ENCODE measurements around the gene CLK3.

CLK3 gene

GRCh38 chr15:74663303-74664027 is 47.8 kb downstream of the CLK3 start:
- Mint-ChIP-seq H3K27me3 (no peaks in the 10 kb centered on the region), H3K4me3 (no peak overlapping the region), H3K4me1 (ENCODE audit: low read depth) (peaks cover 20% of the 10 kb centered on the region), H3K27ac (no peak overlapping the region), H3K9me3 (ENCODE audit: low read depth) (no peaks in the 10 kb centered on the region), H3K36me3 (peaks cover 2% of the 10 kb centered on the region)

- Mint-ChIP-seq H3K9me3 (ENCODE audit: low read depth) (no peaks in the 10 kb centered on the region), H3K4me1 (ENCODE audit: low read depth) (peaks cover 20% of the 10 kb centered on the region), H3K36me3 (peaks cover 2% of the 10 kb centered on the region), H3K27ac (no peak overlapping the region), H3K27me3 (no peaks in the 10 kb centered on the region), H3K4me3 (no peak overlapping the region)
These were observed 48.5 kb downstream of the CLK3 start for GRCh38 chr15:74664028-74664616.

GRCh38 chr15:74664670-74665069 is 49.0 kb downstream of the CLK3 start:
- Mint-ChIP-seq H3K27me3 (no peaks in the 10 kb centered on the region), H3K4me1 (ENCODE audit: low read depth) (peaks cover 20% of the 10 kb centered on the region), H3K4me3 (no peak overlapping the region), H3K9me3 (ENCODE audit: low read depth) (no peaks in the 10 kb centered on the region), H3K36me3 (peaks cover 2% of the 10 kb centered on the region), H3K27ac (no peak overlapping the region)

- H3K4me1 Mint-ChIP-seq (ENCODE audit: low read depth), result peaks cover 12% of the 10 kb centered on the region
- H3K4me3 Mint-ChIP-seq, result no peak overlapping the region
- no peaks in the 10 kb centered on the region for H3K27me3 Mint-ChIP-seq
- H3K9me3 Mint-ChIP-seq (ENCODE audit: low read depth), result no peaks in the 10 kb centered on the region
- H3K36me3 Mint-ChIP-seq, result peaks cover 4% of the 10 kb centered on the region
- H3K27ac Mint-ChIP-seq, result no peak overlapping the region
These were observed 52.3 kb downstream of the CLK3 start for GRCh38 chr15:74667975-74668374.

- H3K4me1 Mint-ChIP-seq (ENCODE audit: low read depth), result peaks cover 7% of the 10 kb centered on the region
- no peaks in the 10 kb centered on the region for H3K27me3 Mint-ChIP-seq
- peaks cover 6% of the 10 kb centered on the region for H3K36me3 Mint-ChIP-seq
- H3K9me3 Mint-ChIP-seq (ENCODE audit: low read depth), result no peaks in the 10 kb centered on the region
- no peak overlapping the region for H3K4me3 Mint-ChIP-seq
- no peak overlapping the region for H3K27ac Mint-ChIP-seq
These were observed 54.0 kb downstream of the CLK3 start for GRCh38 chr15:74669627-74670026.

- H3K27me3 Mint-ChIP-seq, result no peaks in the 10 kb centered on the region
- H3K9me3 Mint-ChIP-seq (ENCODE audit: low read depth), result no peaks in the 10 kb centered on the region
- peaks cover 14% of the 10 kb centered on the region for H3K4me1 Mint-ChIP-seq (ENCODE audit: low read depth)
- no peak overlapping the region for H3K27ac Mint-ChIP-seq
- H3K4me3 Mint-ChIP-seq, result no peak overlapping the region
- H3K36me3 Mint-ChIP-seq, result peaks cover 9% of the 10 kb centered on the region
These were observed 58.5 kb downstream of the CLK3 start for GRCh38 chr15:74674161-74674560.

GRCh38 chr15:74676801-74677200 is 61.2 kb downstream of the CLK3 start:
- peaks cover 30% of the 10 kb centered on the region for H3K4me1 Mint-ChIP-seq (ENCODE audit: low read depth)
- H3K36me3 Mint-ChIP-seq, result peaks cover 9% of the 10 kb centered on the region
- H3K27me3 Mint-ChIP-seq, result no peaks in the 10 kb centered on the region
- no peak overlapping the region for H3K4me3 Mint-ChIP-seq
- no peak overlapping the region for H3K27ac Mint-ChIP-seq
- no peaks in the 10 kb centered on the region for H3K9me3 Mint-ChIP-seq (ENCODE audit: low read depth)

Data from activated naive CD8-positive, alpha-beta T cell (primary cell).